ENCODE measurements around the gene PADI4.

Gene PADI4

GRCh38 chr1:17346046-17346789, 38.2 kb downstream of the PADI4 start:
- DNase-seq (ENCODE audit: insufficient read length, low spot score) (no peak), FAIRE-seq (no peak)

GRCh38 chr1:17347769-17348592, 40.0 kb downstream of the PADI4 start:
- DNase-seq (ENCODE audit: insufficient read length, low spot score) (peak; percentile 35), FAIRE-seq (no peak)

- DNase-seq (ENCODE audit: insufficient read length, low spot score), result no peak
- FAIRE-seq, result no peak
Observed at GRCh38 chr1:17348593-17349234, 40.7 kb downstream of the PADI4 start.

GRCh38 chr1:17350083-17350482, 42.1 kb downstream of the PADI4 start:
- FAIRE-seq, result no peak

GRCh38 chr1:17350928-17351446, 43.0 kb downstream of the PADI4 start:
- DNase-seq (ENCODE audit: insufficient read length, low spot score) (no peak), FAIRE-seq (no peak)

More at GRCh38 chr1:17350083-17350482, 42.1 kb downstream of the PADI4 start:
- no peak for DNase-seq (ENCODE audit: insufficient read length, low spot score)

GRCh38 chr1:17351598-17352324, 43.8 kb downstream of the PADI4 start:
- FAIRE-seq (no peak), DNase-seq (ENCODE audit: insufficient read length, low spot score) (no peak)

- FAIRE-seq (no peak), DNase-seq (ENCODE audit: insufficient read length, low spot score) (no peak)
Observed at GRCh38 chr1:17352419-17352909, 44.5 kb downstream of the PADI4 start.

GRCh38 chr1:17355898-17356297, 47.9 kb downstream of the PADI4 start:
- no peak for FAIRE-seq
- no peak for DNase-seq (ENCODE audit: insufficient read length, low spot score)

GRCh38 chr1:17356387-17357026, 48.5 kb downstream of the PADI4 start:
- no peak for FAIRE-seq
- no peak for DNase-seq (ENCODE audit: insufficient read length, low spot score)

- DNase-seq (ENCODE audit: insufficient read length, low spot score), result no peak
- FAIRE-seq, result no peak
Observed at GRCh38 chr1:17358557-17358956, 50.6 kb downstream of the PADI4 start.

- no peak for FAIRE-seq
- DNase-seq (ENCODE audit: insufficient read length, low spot score), result no peak
Observed at GRCh38 chr1:17359031-17359430, 51.0 kb downstream of the PADI4 start.

- no peak for DNase-seq (ENCODE audit: insufficient read length, low spot score)
- FAIRE-seq, result no peak
Observed at GRCh38 chr1:17359808-17360207, 51.8 kb downstream of the PADI4 start.

- DNase-seq (ENCODE audit: insufficient read length, low spot score), result no peak
- no peak for FAIRE-seq
Observed at GRCh38 chr1:17360272-17360956, 52.4 kb downstream of the PADI4 start.

- DNase-seq (ENCODE audit: insufficient read length, low spot score) (no peak), FAIRE-seq (no peak)
Observed at GRCh38 chr1:17361687-17362086, 53.7 kb downstream of the PADI4 start.

- DNase-seq (ENCODE audit: insufficient read length, low spot score) (no peak), FAIRE-seq (no peak)
Observed at GRCh38 chr1:17363351-17363750, 55.4 kb downstream of the PADI4 start.

- DNase-seq (ENCODE audit: insufficient read length, low spot score) (no peak), FAIRE-seq (no peak)
Observed at GRCh38 chr1:17363771-17364170, 55.8 kb downstream of the PADI4 start.

- no peak for DNase-seq (ENCODE audit: insufficient read length, low spot score)
Observed at GRCh38 chr1:17365293-17365692, 57.3 kb downstream of the PADI4 start.

GRCh38 chr1:17369466-17369865, 61.5 kb downstream of the PADI4 start:
- FAIRE-seq (no peak), DNase-seq (ENCODE audit: insufficient read length, low spot score) (peak; percentile 71)

More at GRCh38 chr1:17365293-17365692, 57.3 kb downstream of the PADI4 start:
- no peak for FAIRE-seq

GRCh38 chr1:17370618-17371017, 62.6 kb downstream of the PADI4 start:
- no peak for FAIRE-seq

More at GRCh38 chr1:17370618-17371017, 62.6 kb downstream of the PADI4 start:
- DNase-seq (ENCODE audit: insufficient read length, low spot score), result no peak
